Uterus (tissue), 2 donors: ENCODE measurements around the gene LRRC17.

Experiments
- CTCF ChIP-seq, 4 experiments: fragments of 200-600 bp in 2 of 4; fragments of 450-650 bp in 2 of 4; sonication (generic) in 2 of 4; IDR thresholded peaks; one replicate each; pipeline ENCODE4 v1.5.1; 2016 to 2019; ENCODE audit warnings: antibody characterized with exemption in 4 of 4, mild to moderate bottlenecking in 2 of 4, moderate library complexity in 1 of 4
- POLR2A ChIP-seq, 2 donors: fragments of 450-650 bp; IDR thresholded peaks; one replicate each; pipeline ENCODE4 v1.6.1; 2016; ENCODE audit warnings: antibody characterized with exemption in 2 of 2, mild to moderate bottlenecking in 1 of 2, moderate library complexity in 1 of 2

- TF ChIP-seq CTCF (IDR thresholded peaks at IDR 0.05) (no peak), POLR2A (IDR thresholded peaks at IDR 0.05) (no peak)
Observed at GRCh38 chr7:102908676-102909075, 4.1 kb upstream of the LRRC17 start.
